ENCODE measurements around the gene BRIP1.
A peak's percentile ranks its signal among the peaks of the same experiment; 100 is the strongest.
"Not testable (repeated sequence)": the region's sequence is repeated elsewhere in the genome, so short reads cannot be mapped to it uniquely, and the experiment has no call there.

Gene BRIP1

GRCh38 chr17:61862105-61862574 lies 1.2 kb downstream of the BRIP1 start:
- no peak for DNase-seq

GRCh38 chr17:61860397-61860796 lies 2.9 kb downstream of the BRIP1 start:
- DNase-seq, result not testable (repeated sequence)

- no peak for DNase-seq
Measured at GRCh38 chr17:61856035-61856434, 7.3 kb downstream of the BRIP1 start.

- no peak for DNase-seq
Measured at GRCh38 chr17:61852857-61853256, 10.5 kb downstream of the BRIP1 start.

GRCh38 chr17:61849674-61850073 lies 13.7 kb downstream of the BRIP1 start:
- DNase-seq, result no peak

GRCh38 chr17:61848896-61849295 lies 14.4 kb downstream of the BRIP1 start:
- no peak for DNase-seq

- no peak for DNase-seq
Measured at GRCh38 chr17:61848247-61848646, 15.1 kb downstream of the BRIP1 start.

GRCh38 chr17:61847659-61848058 lies 15.7 kb downstream of the BRIP1 start:
- DNase-seq, result no peak

GRCh38 chr17:61846761-61847375 lies 16.5 kb downstream of the BRIP1 start:
- DNase-seq, result no peak

- no peak for DNase-seq
Measured at GRCh38 chr17:61846088-61846487, 17.2 kb downstream of the BRIP1 start.

- no peak for DNase-seq
Measured at GRCh38 chr17:61843435-61843834, 19.9 kb downstream of the BRIP1 start.

GRCh38 chr17:61842899-61843298 lies 20.4 kb downstream of the BRIP1 start:
- DNase-seq, result no peak

- no peak for DNase-seq
Measured at GRCh38 chr17:61839300-61839786, 24.0 kb downstream of the BRIP1 start.

- DNase-seq, result peak; percentile 27
Measured at GRCh38 chr17:61837175-61838051, 25.9 kb downstream of the BRIP1 start.

- DNase-seq, result no peak
Measured at GRCh38 chr17:61836266-61837174, 26.8 kb downstream of the BRIP1 start.

- no peak for DNase-seq
Measured at GRCh38 chr17:61835606-61836005, 27.7 kb downstream of the BRIP1 start.

- DNase-seq, result no peak
Measured at GRCh38 chr17:61834610-61835009, 28.7 kb downstream of the BRIP1 start.

GRCh38 chr17:61833536-61834193 lies 29.7 kb downstream of the BRIP1 start:
- DNase-seq, result peak; percentile 83

GRCh38 chr17:61832463-61832862 lies 30.9 kb downstream of the BRIP1 start:
- no peak for DNase-seq

GRCh38 chr17:61831099-61831498 lies 32.2 kb downstream of the BRIP1 start:
- DNase-seq, result no peak

- DNase-seq, result no peak
Measured at GRCh38 chr17:61828694-61829093, 34.6 kb downstream of the BRIP1 start.

GRCh38 chr17:61827649-61828395 lies 35.5 kb downstream of the BRIP1 start:
- no peak for DNase-seq

Data from NCI-H226 (cell line).